ENCODE results near the gene SMARCD1. TPM values are rescaled to one million over a fixed set of nuclear protein-coding genes. Genes with fewer than 3 reads are reported as not detected.

The SMARCD1 gene
- total and polyA plus RNA-seq, 9 of the 15 experiments (the other 6 are each of a cell fraction or from before 2014, with no cell fraction given): 0.86 to 91.7 (median 48.0) TPM

DNA sequence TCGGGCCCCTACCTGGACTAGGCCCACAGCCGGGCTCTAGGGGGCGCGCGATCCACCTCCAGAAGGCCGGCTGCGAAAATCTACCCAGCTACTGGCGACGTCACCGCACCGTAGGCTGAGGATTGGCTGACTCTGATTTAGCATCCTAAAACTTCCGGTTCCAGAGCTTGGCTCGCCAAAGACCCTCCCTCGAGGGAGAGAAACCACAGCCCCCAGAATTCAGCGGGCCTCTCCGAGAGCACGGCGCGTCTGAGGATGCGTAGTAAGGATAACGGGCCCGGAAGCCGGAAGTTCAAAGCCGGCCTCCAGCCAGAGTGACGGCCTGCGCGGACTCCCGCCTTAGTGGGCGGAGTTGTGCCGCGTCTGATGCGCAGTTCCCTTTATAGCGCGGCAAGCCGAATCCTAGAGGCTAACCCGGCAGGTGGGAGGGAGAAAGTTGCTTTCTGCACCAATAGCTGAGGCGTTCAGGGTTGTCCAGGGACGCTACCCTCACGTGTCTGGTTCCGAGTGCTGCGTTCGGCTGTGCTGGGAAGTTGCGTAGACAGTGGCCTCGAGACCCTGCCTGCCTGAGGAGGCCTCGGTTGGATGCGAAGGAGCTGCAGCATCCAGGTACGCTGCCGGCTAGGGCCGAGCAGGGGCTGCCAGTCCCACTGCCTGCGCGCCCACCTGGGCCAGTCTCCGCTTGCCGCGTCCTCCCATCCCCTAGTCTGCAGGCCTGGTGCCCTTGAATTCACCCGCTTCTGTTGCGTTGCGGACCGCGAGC lies 26.7 kb downstream of the SMARCD1 start, which contains the start of gene COX14 (continued):
- TF ChIP-seq, protein P1, sequence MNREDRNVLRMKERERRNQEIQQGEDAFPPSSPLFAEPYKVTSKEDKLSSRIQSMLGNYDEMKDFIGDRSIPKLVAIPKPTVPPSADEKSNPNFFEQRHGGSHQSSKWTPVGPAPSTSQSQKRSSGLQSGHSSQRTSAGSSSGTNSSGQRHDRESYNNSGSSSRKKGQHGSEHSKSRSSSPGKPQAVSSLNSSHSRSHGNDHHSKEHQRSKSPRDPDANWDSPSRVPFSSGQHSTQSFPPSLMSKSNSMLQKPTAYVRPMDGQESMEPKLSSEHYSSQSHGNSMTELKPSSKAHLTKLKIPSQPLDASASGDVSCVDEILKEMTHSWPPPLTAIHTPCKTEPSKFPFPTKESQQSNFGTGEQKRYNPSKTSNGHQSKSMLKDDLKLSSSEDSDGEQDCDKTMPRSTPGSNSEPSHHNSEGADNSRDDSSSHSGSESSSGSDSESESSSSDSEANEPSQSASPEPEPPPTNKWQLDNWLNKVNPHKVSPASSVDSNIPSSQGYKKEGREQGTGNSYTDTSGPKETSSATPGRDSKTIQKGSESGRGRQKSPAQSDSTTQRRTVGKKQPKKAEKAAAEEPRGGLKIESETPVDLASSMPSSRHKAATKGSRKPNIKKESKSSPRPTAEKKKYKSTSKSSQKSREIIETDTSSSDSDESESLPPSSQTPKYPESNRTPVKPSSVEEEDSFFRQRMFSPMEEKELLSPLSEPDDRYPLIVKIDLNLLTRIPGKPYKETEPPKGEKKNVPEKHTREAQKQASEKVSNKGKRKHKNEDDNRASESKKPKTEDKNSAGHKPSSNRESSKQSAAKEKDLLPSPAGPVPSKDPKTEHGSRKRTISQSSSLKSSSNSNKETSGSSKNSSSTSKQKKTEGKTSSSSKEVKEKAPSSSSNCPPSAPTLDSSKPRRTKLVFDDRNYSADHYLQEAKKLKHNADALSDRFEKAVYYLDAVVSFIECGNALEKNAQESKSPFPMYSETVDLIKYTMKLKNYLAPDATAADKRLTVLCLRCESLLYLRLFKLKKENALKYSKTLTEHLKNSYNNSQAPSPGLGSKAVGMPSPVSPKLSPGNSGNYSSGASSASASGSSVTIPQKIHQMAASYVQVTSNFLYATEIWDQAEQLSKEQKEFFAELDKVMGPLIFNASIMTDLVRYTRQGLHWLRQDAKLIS (CRISPR knock-in tag; IDR thresholded peaks at IDR 0.05): peak; percentile 38; the same call in 1 of the 2 replicates
- peak; percentile 48 for TF ChIP-seq SETDB1 (IDR thresholded peaks at IDR 0.05; ENCODE audit: low read length)
- TF ChIP-seq, protein P2, sequence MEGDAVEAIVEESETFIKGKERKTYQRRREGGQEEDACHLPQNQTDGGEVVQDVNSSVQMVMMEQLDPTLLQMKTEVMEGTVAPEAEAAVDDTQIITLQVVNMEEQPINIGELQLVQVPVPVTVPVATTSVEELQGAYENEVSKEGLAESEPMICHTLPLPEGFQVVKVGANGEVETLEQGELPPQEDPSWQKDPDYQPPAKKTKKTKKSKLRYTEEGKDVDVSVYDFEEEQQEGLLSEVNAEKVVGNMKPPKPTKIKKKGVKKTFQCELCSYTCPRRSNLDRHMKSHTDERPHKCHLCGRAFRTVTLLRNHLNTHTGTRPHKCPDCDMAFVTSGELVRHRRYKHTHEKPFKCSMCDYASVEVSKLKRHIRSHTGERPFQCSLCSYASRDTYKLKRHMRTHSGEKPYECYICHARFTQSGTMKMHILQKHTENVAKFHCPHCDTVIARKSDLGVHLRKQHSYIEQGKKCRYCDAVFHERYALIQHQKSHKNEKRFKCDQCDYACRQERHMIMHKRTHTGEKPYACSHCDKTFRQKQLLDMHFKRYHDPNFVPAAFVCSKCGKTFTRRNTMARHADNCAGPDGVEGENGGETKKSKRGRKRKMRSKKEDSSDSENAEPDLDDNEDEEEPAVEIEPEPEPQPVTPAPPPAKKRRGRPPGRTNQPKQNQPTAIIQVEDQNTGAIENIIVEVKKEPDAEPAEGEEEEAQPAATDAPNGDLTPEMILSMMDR (IDR thresholded peaks at IDR 0.05 in 2 of 3, conservative IDR thresholded peaks at IDR 0.05 in 1 of 3; ENCODE audit: insufficient read depth in 2 of 3, low read depth in 1 of 3, low read length in 3 of 3): peak; percentile 90 to 96 (median 95)
- peak; percentile 82; the same call in 1 of the 2 replicates for TF ChIP-seq MBD2 (IDR thresholded peaks at IDR 0.05; ENCODE audit: borderline replicate concordance, low read depth)
- peak; percentile 86 for TF ChIP-seq ATF7 (IDR thresholded peaks at IDR 0.05)
- TF ChIP-seq, protein P3, sequence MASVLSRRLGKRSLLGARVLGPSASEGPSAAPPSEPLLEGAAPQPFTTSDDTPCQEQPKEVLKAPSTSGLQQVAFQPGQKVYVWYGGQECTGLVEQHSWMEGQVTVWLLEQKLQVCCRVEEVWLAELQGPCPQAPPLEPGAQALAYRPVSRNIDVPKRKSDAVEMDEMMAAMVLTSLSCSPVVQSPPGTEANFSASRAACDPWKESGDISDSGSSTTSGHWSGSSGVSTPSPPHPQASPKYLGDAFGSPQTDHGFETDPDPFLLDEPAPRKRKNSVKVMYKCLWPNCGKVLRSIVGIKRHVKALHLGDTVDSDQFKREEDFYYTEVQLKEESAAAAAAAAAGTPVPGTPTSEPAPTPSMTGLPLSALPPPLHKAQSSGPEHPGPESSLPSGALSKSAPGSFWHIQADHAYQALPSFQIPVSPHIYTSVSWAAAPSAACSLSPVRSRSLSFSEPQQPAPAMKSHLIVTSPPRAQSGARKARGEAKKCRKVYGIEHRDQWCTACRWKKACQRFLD (CRISPR knock-in tag; IDR thresholded peaks at IDR 0.05): peak; percentile 81; the same call in 1 of the 2 replicates
- no peak for TF ChIP-seq TRIM24 (IDR thresholded peaks at IDR 0.05)
- TF ChIP-seq, protein P4, sequence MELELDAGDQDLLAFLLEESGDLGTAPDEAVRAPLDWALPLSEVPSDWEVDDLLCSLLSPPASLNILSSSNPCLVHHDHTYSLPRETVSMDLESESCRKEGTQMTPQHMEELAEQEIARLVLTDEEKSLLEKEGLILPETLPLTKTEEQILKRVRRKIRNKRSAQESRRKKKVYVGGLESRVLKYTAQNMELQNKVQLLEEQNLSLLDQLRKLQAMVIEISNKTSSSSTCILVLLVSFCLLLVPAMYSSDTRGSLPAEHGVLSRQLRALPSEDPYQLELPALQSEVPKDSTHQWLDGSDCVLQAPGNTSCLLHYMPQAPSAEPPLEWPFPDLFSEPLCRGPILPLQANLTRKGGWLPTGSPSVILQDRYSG (tag; conservative IDR thresholded peaks at IDR 0.05; ENCODE audit: low read depth): no peak
- TF ChIP-seq, protein P5, sequence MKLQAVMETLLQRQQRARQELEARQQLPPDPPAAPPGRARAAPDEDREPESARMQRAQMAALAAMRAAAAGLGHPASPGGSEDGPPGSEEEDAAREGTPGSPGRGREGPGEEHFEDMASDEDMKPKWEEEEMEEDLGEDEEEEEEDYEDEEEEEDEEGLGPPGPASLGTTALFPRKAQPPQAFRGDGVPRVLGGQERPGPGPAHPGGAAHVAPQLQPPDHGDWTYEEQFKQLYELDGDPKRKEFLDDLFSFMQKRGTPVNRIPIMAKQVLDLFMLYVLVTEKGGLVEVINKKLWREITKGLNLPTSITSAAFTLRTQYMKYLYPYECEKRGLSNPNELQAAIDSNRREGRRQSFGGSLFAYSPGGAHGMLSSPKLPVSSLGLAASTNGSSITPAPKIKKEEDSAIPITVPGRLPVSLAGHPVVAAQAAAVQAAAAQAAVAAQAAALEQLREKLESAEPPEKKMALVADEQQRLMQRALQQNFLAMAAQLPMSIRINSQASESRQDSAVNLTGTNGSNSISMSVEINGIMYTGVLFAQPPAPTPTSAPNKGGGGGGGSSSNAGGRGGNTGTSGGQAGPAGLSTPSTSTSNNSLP (IDR thresholded peaks at IDR 0.05; ENCODE audit: borderline replicate concordance, low read depth, low read length): peak; percentile 43; the same call in 1 of the 2 replicates
- TF ChIP-seq DMBX1 (CRISPR knock-in tag; IDR thresholded peaks at IDR 0.05; ENCODE audit: borderline replicate concordance): no peak
- no peak for TF ChIP-seq MYBL2 (IDR thresholded peaks at IDR 0.05; ENCODE audit: low read depth)
- TF ChIP-seq MYBL2 (CRISPR knock-in tag; IDR thresholded peaks at IDR 0.05; ENCODE audit: borderline replicate concordance): no peak
- TF ChIP-seq HIVEP1 (CRISPR knock-in tag; IDR thresholded peaks at IDR 0.05): 0 out of 2 replicates have a peak, but pooled peaks have one; percentile 27
- no peak for TF ChIP-seq ZNF282 (CRISPR knock-in tag; IDR thresholded peaks at IDR 0.05)
- 0 out of 2 replicates have a peak, but pooled peaks have one; percentile 50 for TF ChIP-seq ZNF12 (CRISPR knock-in tag; IDR thresholded peaks at IDR 0.05)
- peak; percentile 57 for TF ChIP-seq PHF20 (IDR thresholded peaks at IDR 0.05; ENCODE audit: partially characterized antibody)
- TF ChIP-seq EZH2 (IDR thresholded peaks at IDR 0.05; ENCODE audit: borderline replicate concordance, low read depth, low read length): no peak

Measured in K562 (cell line).